ENCODE measurements around the gene PDE8B.
A peak's percentile ranks its signal among the peaks of the same experiment; 100 is the strongest.

Gene PDE8B

GRCh38 chr5:77210091-77210963, at the start of gene PDE8B:
Gene PDE8B (plus strand): TSS chr5:77210680. CDS start chr5:77210926, 246 bp downstream.
- peak; percentile 84 for DNase-seq

- DNase-seq, result no peak
Measured at GRCh38 chr5:77163453-77163852, 47.0 kb upstream of the PDE8B start.

GRCh38 chr5:77167063-77167462, 43.4 kb upstream of the PDE8B start:
- peak; percentile 21 for DNase-seq

GRCh38 chr5:77167695-77168121, 42.8 kb upstream of the PDE8B start:
- peak; percentile 29 for DNase-seq

- DNase-seq, result peak; percentile 80
Measured at GRCh38 chr5:77168161-77168878, 42.2 kb upstream of the PDE8B start.

GRCh38 chr5:77168879-77169244, 41.6 kb upstream of the PDE8B start:
- peak; percentile 84 for DNase-seq

- no peak for DNase-seq
Measured at GRCh38 chr5:77170196-77170890, 40.1 kb upstream of the PDE8B start.

- peak; percentile 73 for DNase-seq
Measured at GRCh38 chr5:77171141-77171910, 39.2 kb upstream of the PDE8B start.

GRCh38 chr5:77172713-77173328, 37.7 kb upstream of the PDE8B start:
- DNase-seq, result no peak

GRCh38 chr5:77174526-77174925, 36.0 kb upstream of the PDE8B start:
- DNase-seq, result no peak

- DNase-seq, result peak; percentile 36
Measured at GRCh38 chr5:77175231-77175630, 35.2 kb upstream of the PDE8B start.

- no peak for DNase-seq
Measured at GRCh38 chr5:77176429-77176828, 34.1 kb upstream of the PDE8B start.

- no peak for DNase-seq
Measured at GRCh38 chr5:77177576-77177975, 32.9 kb upstream of the PDE8B start.

GRCh38 chr5:77180167-77181081, 30.1 kb upstream of the PDE8B start:
- peak; percentile 89 for DNase-seq

- peak; percentile 73 for DNase-seq
Measured at GRCh38 chr5:77181173-77181572, 29.3 kb upstream of the PDE8B start.

GRCh38 chr5:77181596-77182304, 28.7 kb upstream of the PDE8B start:
- DNase-seq, result peak; percentile 36

- DNase-seq, result peak; percentile 24
Measured at GRCh38 chr5:77182367-77182766, 28.1 kb upstream of the PDE8B start.

GRCh38 chr5:77186652-77187370, 23.7 kb upstream of the PDE8B start:
- DNase-seq, result peak; percentile 41

GRCh38 chr5:77189421-77189820, 21.1 kb upstream of the PDE8B start:
- peak; percentile 47 for DNase-seq

All from NCI-H69 (cell line).